B cell (primary cell): ENCODE data around the gene PRSS8. TPM values are rescaled to one million over a fixed set of nuclear protein-coding genes. Genes with fewer than 3 reads are reported as not detected.
A peak's percentile ranks its signal among the peaks of the same experiment; 100 is the strongest.

Experiments
- ATAC-seq: fragments of 200-7000 bp; cut with Tn5 transposase; one replicate; pipeline ENCODE4 v1.10.0; 2021; ENCODE audit warnings: low read depth, mild to moderate bottlenecking, moderate number of reproducible peaks, moderate library complexity
- CTCF ChIA-PET: fragments of 350-600 bp; sonication (Branson Sonifier 250); formaldehyde crosslinking; loops from one replicate; lab custom pipeline; 2021; ENCODE audit warnings: antibody characterized with exemption, inconsistent platforms; lab: Charles Lee
- POLR2A ChIA-PET: fragments of 350-600 bp; sonication (Branson Sonifier 250); formaldehyde crosslinking; loops from one replicate; lab custom pipeline; 2021; ENCODE audit warnings: antibody characterized with exemption; lab: Charles Lee
- DNase-seq: peaks from one replicate; pipeline ENCODE4 v3.0.0; 2013
- H2AFZ ChIP-seq: 2 replicates; pipeline ENCODE4 v1.6.1; 2012; ENCODE audit warnings: mild to moderate bottlenecking, low read depth, low read length; ENCODE audit not compliant: insufficient read depth, poor library complexity, severe bottlenecking
- H3K27ac ChIP-seq, 2 donors: 1 replicate in 1 of 2; 2 replicates in 1 of 2; pipeline ENCODE4 v1.5.1; 2012 to 2013; ENCODE audit warnings: low read length in 2 of 2, mild to moderate bottlenecking in 2 of 2, moderate library complexity in 1 of 2
- H3K27me3 ChIP-seq, 4 experiments: fragments of 200-600 bp in 1 of 4; sonication (generic) in 1 of 4; replicated peaks in 1 of 4; 1 replicate in 2 of 4; 2 replicates in 2 of 4; pipeline versions ENCODE4 v1.6.1 to v1.7.0; 2013 to 2016; ENCODE audit warnings: low read length in 3 of 4, mild to moderate bottlenecking in 2 of 4, mixed read lengths in 1 of 4, moderate library complexity in 1 of 4; ENCODE audit not compliant: insufficient read depth in 4 of 4, control insufficient read depth in 3 of 4; ENCODE audit errors: control extremely low read depth in 1 of 4
- H3K36me3 ChIP-seq, 2 experiments: replicated peaks in 1 of 2; 1 replicate in 1 of 2; 2 replicates in 1 of 2; pipeline versions ENCODE4 v1.6.1 to v1.7.1; 2013; ENCODE audit warnings: low read length in 1 of 2; ENCODE audit not compliant: insufficient read depth in 2 of 2, control insufficient read depth in 1 of 2; ENCODE audit errors: control extremely low read depth in 1 of 2, extremely low read depth in 1 of 2
- H3K4me1 ChIP-seq, 2 donors: fragments of 200-600 bp in 1 of 2; sonication (generic) in 1 of 2; 1 replicate in 1 of 2; 2 replicates in 1 of 2; pipeline versions ENCODE4 v1.5.1 to v1.6.1; 2013 to 2017; ENCODE audit warnings: low read length in 2 of 2; ENCODE audit not compliant: control insufficient read depth in 2 of 2, insufficient read depth in 2 of 2
- H3K4me2 ChIP-seq: replicated peaks from 2 replicates; pipeline ENCODE3; 2012; ENCODE audit warnings: mild to moderate bottlenecking, low read depth, low read length; ENCODE audit not compliant: poor library complexity, severe bottlenecking
- H3K4me3 ChIP-seq, 5 experiments: fragments of 200-600 bp in 1 of 5; sonication (generic) in 1 of 5; 1 replicate in 3 of 5; 2 replicates in 2 of 5; pipeline versions ENCODE4 v1.5.1 to v1.7.0; 2011 to 2016; ENCODE audit warnings: low read length in 4 of 5, mild to moderate bottlenecking in 4 of 5, low read depth in 2 of 5, control low read depth in 1 of 5, moderate library complexity in 1 of 5; ENCODE audit not compliant: insufficient read depth in 1 of 5; ENCODE audit errors: control extremely low read depth in 1 of 5, extremely low read depth in 1 of 5
- H3K79me2 ChIP-seq: fragments of 200-600 bp; sonication (generic); one replicate; pipeline ENCODE4 v1.6.0; 2016; ENCODE audit warnings: low read length; ENCODE audit not compliant: control insufficient read depth, insufficient read depth
- H3K9ac ChIP-seq: fragments of 200-600 bp; sonication (generic); 2 replicates; pipeline ENCODE4 v1.6.1; 2017; ENCODE audit warnings: mild to moderate bottlenecking, low read length, moderate library complexity
- H3K9me3 ChIP-seq, 3 donors: one replicate each; pipeline versions ENCODE4 v1.6.1 to v1.7.1; 2013; ENCODE audit warnings: low read length in 2 of 3; ENCODE audit not compliant: control insufficient read depth in 2 of 3, insufficient read depth in 1 of 3; ENCODE audit errors: control extremely low read depth in 1 of 3
- H4K20me1 ChIP-seq: 2 replicates; pipeline ENCODE4 v1.6.0; 2012; ENCODE audit warnings: mild to moderate bottlenecking, low read length; ENCODE audit not compliant: insufficient read depth, control insufficient read depth, poor library complexity, severe bottlenecking
- H3K27ac Mint-ChIP-seq: one replicate; pipeline ENCODE4 v1.8.0; 2021; ENCODE audit warnings: mixed read lengths
- H3K27me3 Mint-ChIP-seq: one replicate; pipeline ENCODE4 v1.8.0; 2021; ENCODE audit warnings: mixed read lengths
- H3K4me1 Mint-ChIP-seq: one replicate; pipeline ENCODE4 v1.8.0; 2021; ENCODE audit warnings: mixed read lengths
- H3K4me3 Mint-ChIP-seq: one replicate; pipeline ENCODE4 v1.8.0; 2021; ENCODE audit warnings: mixed read lengths
- H3K9me3 Mint-ChIP-seq: one replicate; pipeline ENCODE4 v1.8.0; 2022; ENCODE audit warnings: mixed read lengths; ENCODE audit not compliant: insufficient read depth
- EZH2 ChIP-seq: IDR thresholded peaks from 2 replicates; pipeline ENCODE4 v1.6.1; 2012; ENCODE audit warnings: borderline replicate concordance, low read depth, mild to moderate bottlenecking, moderate library complexity, low read length; ENCODE audit not compliant: insufficient read depth, poor library complexity, severe bottlenecking
- WGBS: methylation state at CpG from one replicate; pipeline ENCODE4 v1.1.5; 2013; ENCODE audit warnings: missing lambda C conversion rate; ENCODE audit not compliant: insufficient coverage; 5-methylcytosine and 5-hydroxymethylcytosine counted together
- intact Hi-C: fragments of 100-400 bp; cut with micrococcal nuclease; formaldehyde crosslinking; loops from one replicate; pipeline ENCODE4 v1.10.0; 2022
- polyA plus RNA-seq: library from polyadenylated mRNA; depleted of rRNA; stranded (reverse); fragments of >200 nt; gene quantifications from 2 replicates; pipeline ENCODE4 v1.2.3, GENCODE V29; 2012
- total RNA-seq, 2 donors: library from RNA; stranded (reverse); fragments of 120-200 nt in 1 of 2; gene quantifications; 1 replicate in 1 of 2; 2 replicates in 1 of 2; pipeline versions ENCODE4 v1.2.3 to v1.2.4, GENCODE V29; 2013 to 2022
- TF ChIP-seq, protein P1 (sequence below): fragments of 200-600 bp; IDR thresholded peaks from one replicate; pipeline ENCODE4 v1.8.0; 2022; ENCODE audit warnings: antibody characterized with exemption, mild to moderate bottlenecking

The PRSS8 gene
- total and polyA plus RNA-seq, 2 donors (not counting 1 experiment from before 2014, with no cell fraction given) = not detected

DNA sequence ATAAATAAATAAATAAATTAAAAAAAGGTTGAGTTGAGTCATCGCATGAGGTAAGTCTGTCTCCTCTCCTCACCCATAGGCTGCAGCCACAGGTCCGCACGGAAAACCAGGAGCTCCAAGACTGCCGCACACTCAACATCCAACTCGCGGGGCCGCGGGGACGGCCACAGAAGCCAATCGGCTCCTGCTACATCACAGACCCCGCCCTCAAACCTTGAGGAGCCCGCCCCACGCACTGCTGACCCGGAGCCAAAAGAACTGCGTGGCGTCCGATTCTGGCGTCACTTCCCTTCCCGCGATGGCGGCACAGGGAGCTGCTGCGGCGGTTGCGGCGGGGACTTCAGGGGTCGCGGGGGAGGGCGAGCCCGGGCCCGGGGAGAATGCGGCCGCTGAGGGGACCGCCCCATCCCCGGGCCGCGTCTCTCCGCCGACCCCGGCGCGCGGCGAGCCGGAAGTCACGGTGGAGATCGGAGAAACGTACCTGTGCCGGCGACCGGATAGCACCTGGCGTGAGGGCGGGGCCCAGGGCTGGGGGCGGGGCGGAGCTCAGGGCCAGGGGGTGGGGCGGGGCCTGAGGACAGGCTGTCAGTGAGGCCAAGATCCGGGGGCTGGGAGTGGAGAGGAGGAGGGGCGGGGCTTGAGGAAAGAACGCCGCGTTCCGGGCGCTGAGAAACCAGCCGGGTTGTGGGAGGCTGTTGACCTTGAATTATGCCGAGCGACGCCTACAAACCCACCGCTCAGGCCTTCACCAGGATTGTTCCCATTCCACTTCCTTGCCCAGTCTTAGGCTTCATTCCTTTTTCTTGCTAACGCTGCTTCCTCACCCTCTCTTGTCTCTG lies 17.9 kb downstream of the PRSS8 start, which contains the start of gene KAT8:
KAT8 (plus strand) TSS at position 281 of the 839 bp plus-strand sequence; CDS start at position 299, 18 bp downstream.
- DNase-seq (peak; percentile 98), ATAC-seq (peak; percentile 94)
- Mint-ChIP-seq H3K4me3 (peak within 1 kb of the TSS; percentile 92), H3K9me3 (no peaks in the 10 kb centered on the region), H3K27me3 (no peaks in the 10 kb centered on the region), H3K4me1 (peaks cover 15% of the 10 kb centered on the region), H3K27ac (peak within 1 kb of the TSS; percentile 96)
- Histone ChIP-seq H3K79me2 (peaks cover 44% of the 10 kb centered on the region), H3K9me3 (no peaks in the 10 kb centered on the region), H3K27me3 (no peaks in the 10 kb centered on the region), H3K27ac (peak within 1 kb of the TSS; percentile 72 to 95), H3K36me3 (peaks cover 7 to 33% of the 10 kb centered on the region in 2 experiments), H3K4me2 (peak within 1 kb of the TSS; percentile 72), H3K4me3 (peak within 1 kb of the TSS; percentile 49 to 83 (median 66)), H2AFZ (peak within 1 kb of the TSS; percentile 80), H3K4me1 (peaks cover 10 to 20% of the 10 kb centered on the region in 2 donors), H4K20me1 (peaks cover 26% of the 10 kb centered on the region), H3K9ac (peak within 1 kb of the TSS; percentile 92)
- intact Hi-C loops = loop anchor here (1.0 kb wide), 3 partner anchors 23 to 43 kb away; partner anchors contain the start of genes VKORC1, ZNF646 and ZNF668
- CTCF ChIA-PET = interaction anchor here (0.6 to 3.3 kb wide), 10 partner anchors 10 to 325 kb away, joined by 3 to 24 read pairs (median 4); partner anchors contain the start of genes BCKDK, FUS, HSD3B7 and ZNF646
- POLR2A ChIA-PET = interaction anchor here (0.6 to 3.6 kb wide), 13 partner anchors 10 to 1473 kb away, joined by 3 to 36 read pairs (median 5); partner anchors contain the start of genes FBXL19, FUS, PYCARD and STX4
- WGBS = under 1% methylated on average over 62 of the region's 68 CpGs
- TF ChIP-seq, protein P1, sequence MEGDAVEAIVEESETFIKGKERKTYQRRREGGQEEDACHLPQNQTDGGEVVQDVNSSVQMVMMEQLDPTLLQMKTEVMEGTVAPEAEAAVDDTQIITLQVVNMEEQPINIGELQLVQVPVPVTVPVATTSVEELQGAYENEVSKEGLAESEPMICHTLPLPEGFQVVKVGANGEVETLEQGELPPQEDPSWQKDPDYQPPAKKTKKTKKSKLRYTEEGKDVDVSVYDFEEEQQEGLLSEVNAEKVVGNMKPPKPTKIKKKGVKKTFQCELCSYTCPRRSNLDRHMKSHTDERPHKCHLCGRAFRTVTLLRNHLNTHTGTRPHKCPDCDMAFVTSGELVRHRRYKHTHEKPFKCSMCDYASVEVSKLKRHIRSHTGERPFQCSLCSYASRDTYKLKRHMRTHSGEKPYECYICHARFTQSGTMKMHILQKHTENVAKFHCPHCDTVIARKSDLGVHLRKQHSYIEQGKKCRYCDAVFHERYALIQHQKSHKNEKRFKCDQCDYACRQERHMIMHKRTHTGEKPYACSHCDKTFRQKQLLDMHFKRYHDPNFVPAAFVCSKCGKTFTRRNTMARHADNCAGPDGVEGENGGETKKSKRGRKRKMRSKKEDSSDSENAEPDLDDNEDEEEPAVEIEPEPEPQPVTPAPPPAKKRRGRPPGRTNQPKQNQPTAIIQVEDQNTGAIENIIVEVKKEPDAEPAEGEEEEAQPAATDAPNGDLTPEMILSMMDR = no peak
- TF ChIP-seq EZH2 = no peak
